ENCODE data around the gene EVL.

Gene EVL

GRCh38 chr14:100114109-100114765 lies 49.0 kb downstream of the EVL start:
- no peak for FAIRE-seq

GRCh38 chr14:100115236-100115635 lies 50.0 kb downstream of the EVL start:
- FAIRE-seq, result no peak

- FAIRE-seq, result no peak
Observed at GRCh38 chr14:100115726-100116125, 50.5 kb downstream of the EVL start.

GRCh38 chr14:100116134-100116533 lies 50.9 kb downstream of the EVL start:
- no peak for FAIRE-seq

- no peak for FAIRE-seq
Observed at GRCh38 chr14:100117026-100117425, 51.8 kb downstream of the EVL start.

GRCh38 chr14:100117633-100118395 lies 52.6 kb downstream of the EVL start:
- no peak for FAIRE-seq

GRCh38 chr14:100118396-100119011 lies 53.3 kb downstream of the EVL start:
- FAIRE-seq, result no peak

GRCh38 chr14:100119251-100119650 lies 54.0 kb downstream of the EVL start:
- no peak for FAIRE-seq

- FAIRE-seq, result no peak
Observed at GRCh38 chr14:100120522-100121269, 55.5 kb downstream of the EVL start.

GRCh38 chr14:100121643-100122480 lies 56.6 kb downstream of the EVL start:
- no peak for FAIRE-seq

GRCh38 chr14:100122481-100123223 lies 57.4 kb downstream of the EVL start:
- no peak for FAIRE-seq

GRCh38 chr14:100123618-100124017 lies 58.4 kb downstream of the EVL start:
- no peak for FAIRE-seq

- no peak for FAIRE-seq
Observed at GRCh38 chr14:100124551-100125088, 59.4 kb downstream of the EVL start.

- FAIRE-seq, result no peak
Observed at GRCh38 chr14:100126401-100126800, 61.2 kb downstream of the EVL start.

GRCh38 chr14:100127853-100128455 lies 62.7 kb downstream of the EVL start:
- no peak for FAIRE-seq

- no peak for FAIRE-seq
Observed at GRCh38 chr14:100128688-100129087, 63.5 kb downstream of the EVL start.

- FAIRE-seq, result no peak
Observed at GRCh38 chr14:100129161-100129589, 64.0 kb downstream of the EVL start.

- FAIRE-seq, result no peak
Observed at GRCh38 chr14:100130521-100130920, 65.3 kb downstream of the EVL start.

- FAIRE-seq, result no peak
Observed at GRCh38 chr14:100131181-100131580, 66.0 kb downstream of the EVL start.

GRCh38 chr14:100132161-100132902 lies 67.1 kb downstream of the EVL start:
- FAIRE-seq, result no peak

Data from G401.6 (cell line).